Pons (tissue), 1 donor: Measurements from ENCODE around the gene NUP214.
"Not testable (repeated sequence)": the region's sequence is repeated elsewhere in the genome, so short reads cannot be mapped to it uniquely, and the experiment has no call there.

Source experiments
- DNase-seq: peaks from one replicate; pipeline ENCODE4 v3.0.0-alpha.2; 2016; ENCODE audit warnings: low spot score

NUP214 gene

GRCh38 chr9:131193051-131193450 lies 67.7 kb downstream of the NUP214 start:
- DNase-seq = no peak

- DNase-seq = no peak
Measured at GRCh38 chr9:131194762-131195161, 69.4 kb downstream of the NUP214 start.

- DNase-seq = no peak
Measured at GRCh38 chr9:131197160-131197911, 72.0 kb downstream of the NUP214 start.

- no peak for DNase-seq
Measured at GRCh38 chr9:131198041-131198715, 72.8 kb downstream of the NUP214 start.

- DNase-seq = no peak
Measured at GRCh38 chr9:131201856-131202255, 76.5 kb downstream of the NUP214 start.

- no peak for DNase-seq
Measured at GRCh38 chr9:131203431-131204218, 78.2 kb downstream of the NUP214 start.

- DNase-seq = no peak
Measured at GRCh38 chr9:131204285-131204684, 78.9 kb downstream of the NUP214 start.

- no peak for DNase-seq
Measured at GRCh38 chr9:131206495-131206894, 81.1 kb downstream of the NUP214 start.

- DNase-seq = not testable (repeated sequence)
Measured at GRCh38 chr9:131211920-131212319, 86.5 kb downstream of the NUP214 start.

- peak; percentile 78 for DNase-seq
Measured at GRCh38 chr9:131214286-131214856, 89.0 kb downstream of the NUP214 start.

- no peak for DNase-seq
Measured at GRCh38 chr9:131214876-131215275, 89.5 kb downstream of the NUP214 start.

- no peak for DNase-seq
Measured at GRCh38 chr9:131216806-131217205, 91.4 kb downstream of the NUP214 start.

GRCh38 chr9:131217331-131218031 lies 92.1 kb downstream of the NUP214 start:
- DNase-seq = no peak

- DNase-seq = no peak
Measured at GRCh38 chr9:131218370-131218769, 93.0 kb downstream of the NUP214 start.

- no peak for DNase-seq
Measured at GRCh38 chr9:131220485-131220884, 95.1 kb downstream of the NUP214 start.

GRCh38 chr9:131222460-131222859 lies 97.1 kb downstream of the NUP214 start:
- no peak for DNase-seq

GRCh38 chr9:131226226-131226625 lies 100.8 kb downstream of the NUP214 start:
- no peak for DNase-seq

GRCh38 chr9:131227112-131227958 lies 101.9 kb downstream of the NUP214 start:
- DNase-seq = no peak

- no peak for DNase-seq
Measured at GRCh38 chr9:131227959-131228460, 102.6 kb downstream of the NUP214 start.

GRCh38 chr9:131228988-131229387 lies 103.6 kb downstream of the NUP214 start:
- DNase-seq = no peak

GRCh38 chr9:131233556-131233955 lies 108.2 kb downstream of the NUP214 start:
- DNase-seq = no peak
